GM12878 (cell line): ENCODE measurements around the gene CLDN7. TPM values are rescaled to one million over a fixed set of nuclear protein-coding genes. Genes with fewer than 3 reads are reported as not detected.

Source experiments
- CHD1 ChIP-seq: IDR thresholded peaks from 2 replicates; pipeline ENCODE4 v1.6.1; 2012; ENCODE audit warnings: low read depth, low read length, improper control_type of control experiment
- EED ChIP-seq: sonication (generic); IDR thresholded peaks from 2 replicates; pipeline ENCODE4 v1.6.1; 2016; ENCODE audit warnings: antibody characterized with exemption, low read depth
- HCFC1 ChIP-seq: fragments of 150-350 bp; IDR thresholded peaks from 2 replicates; pipeline ENCODE4 v1.6.1; 2014; ENCODE audit warnings: low read length
- NR2F1 ChIP-seq: fragments of 450-650 bp; conservative IDR thresholded peaks from 2 replicates; pipeline ENCODE4 v1.6.1; 2017; ENCODE audit warnings: mild to moderate bottlenecking
- RELA ChIP-seq: fragments of 450-650 bp; IDR thresholded peaks from 2 replicates; pipeline ENCODE4 v1.8.0; 2014; ENCODE audit warnings: borderline replicate concordance; ENCODE audit not compliant: partially characterized antibody
- STAT1 ChIP-seq: fragments of 450-650 bp; conservative IDR thresholded peaks from 2 replicates; pipeline ENCODE4 v1.6.1; 2014; ENCODE audit warnings: antibody characterized with exemption, mild to moderate bottlenecking
- polyA plus RNA-seq, 11 experiments: library from polyadenylated mRNA; depleted of rRNA in 4 of 11; unstranded in 6 of 11; stranded (reverse) in 5 of 11; fragments of >200 nt; fragmentation: Nextera tagmentation in 4 of 11; fragmentation: Illumina TruSeq in 1 of 11; extraction: Ambion mirVana in 4 of 11; extraction: Trizol in 1 of 11; gene quantifications; 1 replicate in 1 of 11; 2 replicates in 10 of 11; pipeline versions ENCODE4 v1.2.1 to v1.2.3, GENCODE V29; 2011 to 2016; ENCODE audit warnings: inconsistent platforms in 2 of 11, missing spikeins in 2 of 11, low read depth in 1 of 11
- total RNA-seq, 4 experiments: library from RNA; depleted of rRNA in 3 of 4; stranded (reverse); fragments of >200 nt in 3 of 4; fragmentation: Illumina TruSeq in 1 of 4; extraction: Trizol in 1 of 4; gene quantifications; 2 replicates each; pipeline versions ENCODE4 v1.2.1 to v1.2.3, GENCODE V29; 2013 to 2021
- TF ChIP-seq, protein P1 (sequence below): fragments of 450-650 bp; formaldehyde crosslinking; IDR thresholded peaks from 2 replicates; pipeline ENCODE4 v1.5.0; 2022; ENCODE audit warnings: mild to moderate bottlenecking, missing genetic modification characterization
- TF ChIP-seq, protein P2 (sequence below): fragments of 450-650 bp; conservative IDR thresholded peaks from 2 replicates; pipeline ENCODE4 v1.6.1; 2017; ENCODE audit warnings: mild to moderate bottlenecking, moderate library complexity
- TF ChIP-seq, protein P3 (sequence below), 3 experiments: IDR thresholded peaks in 2 of 3; conservative IDR thresholded peaks in 1 of 3; 2 replicates each; pipeline ENCODE4 v1.5.1; 2011; ENCODE audit warnings: low read depth in 3 of 3, low read length in 3 of 3, mild to moderate bottlenecking in 3 of 3, control low read depth in 2 of 3, moderate library complexity in 2 of 3, inconsistent platforms in 1 of 3, mixed read lengths in 1 of 3; ENCODE audit not compliant: control insufficient read depth in 2 of 3, insufficient read depth in 1 of 3; ENCODE audit errors: extremely low read depth in 1 of 3

The CLDN7 gene
- total and polyA plus RNA-seq, 10 of the 15 experiments (the other 5 are each of a cell fraction or from before 2014, with no cell fraction given), result 0.19 to 1.3 (median 0.36) TPM; not detected in 5

DNA sequence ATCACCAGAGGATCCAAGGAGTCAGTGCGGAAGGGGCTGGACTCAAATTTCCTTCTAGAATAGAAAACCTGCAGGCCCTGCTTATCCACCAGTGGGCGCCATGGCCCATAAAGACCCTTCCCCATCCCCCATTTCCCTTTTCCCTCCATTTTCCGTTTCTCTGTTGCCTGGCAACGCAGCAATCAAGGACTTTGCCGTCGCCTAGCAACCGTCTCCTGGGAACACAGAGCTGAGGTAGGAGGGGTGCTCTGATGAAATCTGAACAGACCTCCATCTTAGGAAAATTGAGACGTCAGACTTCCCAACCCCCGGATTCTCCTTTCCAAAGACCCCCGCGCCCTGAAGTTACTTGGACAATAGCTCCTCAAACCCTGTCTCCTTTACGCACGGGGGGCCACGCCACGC lies 48.4 kb downstream of the CLDN7 start (continued):
- TF ChIP-seq, protein P1, sequence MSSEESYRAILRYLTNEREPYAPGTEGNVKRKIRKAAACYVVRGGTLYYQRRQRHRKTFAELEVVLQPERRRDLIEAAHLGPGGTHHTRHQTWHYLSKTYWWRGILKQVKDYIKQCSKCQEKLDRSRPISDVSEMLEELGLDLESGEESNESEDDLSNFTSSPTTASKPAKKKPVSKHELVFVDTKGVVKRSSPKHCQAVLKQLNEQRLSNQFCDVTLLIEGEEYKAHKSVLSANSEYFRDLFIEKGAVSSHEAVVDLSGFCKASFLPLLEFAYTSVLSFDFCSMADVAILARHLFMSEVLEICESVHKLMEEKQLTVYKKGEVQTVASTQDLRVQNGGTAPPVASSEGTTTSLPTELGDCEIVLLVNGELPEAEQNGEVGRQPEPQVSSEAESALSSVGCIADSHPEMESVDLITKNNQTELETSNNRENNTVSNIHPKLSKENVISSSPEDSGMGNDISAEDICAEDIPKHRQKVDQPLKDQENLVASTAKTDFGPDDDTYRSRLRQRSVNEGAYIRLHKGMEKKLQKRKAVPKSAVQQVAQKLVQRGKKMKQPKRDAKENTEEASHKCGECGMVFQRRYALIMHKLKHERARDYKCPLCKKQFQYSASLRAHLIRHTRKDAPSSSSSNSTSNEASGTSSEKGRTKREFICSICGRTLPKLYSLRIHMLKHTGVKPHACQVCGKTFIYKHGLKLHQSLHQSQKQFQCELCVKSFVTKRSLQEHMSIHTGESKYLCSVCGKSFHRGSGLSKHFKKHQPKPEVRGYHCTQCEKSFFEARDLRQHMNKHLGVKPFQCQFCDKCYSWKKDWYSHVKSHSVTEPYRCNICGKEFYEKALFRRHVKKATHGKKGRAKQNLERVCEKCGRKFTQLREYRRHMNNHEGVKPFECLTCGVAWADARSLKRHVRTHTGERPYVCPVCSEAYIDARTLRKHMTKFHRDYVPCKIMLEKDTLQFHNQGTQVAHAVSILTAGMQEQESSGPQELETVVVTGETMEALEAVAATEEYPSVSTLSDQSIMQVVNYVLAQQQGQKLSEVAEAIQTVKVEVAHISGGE (CRISPR knock-in tag), result no peak
- no peak for TF ChIP-seq CHD1
- peak; percentile 80; the same call in 1 of the 2 replicates for TF ChIP-seq NR2F1
- TF ChIP-seq EED, result 0 out of 2 replicates have a peak, but pooled peaks have one; percentile 49
- TF ChIP-seq, protein P2, sequence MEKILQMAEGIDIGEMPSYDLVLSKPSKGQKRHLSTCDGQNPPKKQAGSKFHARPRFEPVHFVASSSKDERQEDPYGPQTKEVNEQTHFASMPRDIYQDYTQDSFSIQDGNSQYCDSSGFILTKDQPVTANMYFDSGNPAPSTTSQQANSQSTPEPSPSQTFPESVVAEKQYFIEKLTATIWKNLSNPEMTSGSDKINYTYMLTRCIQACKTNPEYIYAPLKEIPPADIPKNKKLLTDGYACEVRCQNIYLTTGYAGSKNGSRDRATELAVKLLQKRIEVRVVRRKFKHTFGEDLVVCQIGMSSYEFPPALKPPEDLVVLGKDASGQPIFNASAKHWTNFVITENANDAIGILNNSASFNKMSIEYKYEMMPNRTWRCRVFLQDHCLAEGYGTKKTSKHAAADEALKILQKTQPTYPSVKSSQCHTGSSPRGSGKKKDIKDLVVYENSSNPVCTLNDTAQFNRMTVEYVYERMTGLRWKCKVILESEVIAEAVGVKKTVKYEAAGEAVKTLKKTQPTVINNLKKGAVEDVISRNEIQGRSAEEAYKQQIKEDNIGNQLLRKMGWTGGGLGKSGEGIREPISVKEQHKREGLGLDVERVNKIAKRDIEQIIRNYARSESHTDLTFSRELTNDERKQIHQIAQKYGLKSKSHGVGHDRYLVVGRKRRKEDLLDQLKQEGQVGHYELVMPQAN, result 0 out of 2 replicates have a peak, but pooled peaks have one; percentile 31
- no peak for TF ChIP-seq STAT1
- TF ChIP-seq HCFC1, result 0 out of 2 replicates have a peak, but pooled peaks have one; percentile 10
- TF ChIP-seq, protein P3, sequence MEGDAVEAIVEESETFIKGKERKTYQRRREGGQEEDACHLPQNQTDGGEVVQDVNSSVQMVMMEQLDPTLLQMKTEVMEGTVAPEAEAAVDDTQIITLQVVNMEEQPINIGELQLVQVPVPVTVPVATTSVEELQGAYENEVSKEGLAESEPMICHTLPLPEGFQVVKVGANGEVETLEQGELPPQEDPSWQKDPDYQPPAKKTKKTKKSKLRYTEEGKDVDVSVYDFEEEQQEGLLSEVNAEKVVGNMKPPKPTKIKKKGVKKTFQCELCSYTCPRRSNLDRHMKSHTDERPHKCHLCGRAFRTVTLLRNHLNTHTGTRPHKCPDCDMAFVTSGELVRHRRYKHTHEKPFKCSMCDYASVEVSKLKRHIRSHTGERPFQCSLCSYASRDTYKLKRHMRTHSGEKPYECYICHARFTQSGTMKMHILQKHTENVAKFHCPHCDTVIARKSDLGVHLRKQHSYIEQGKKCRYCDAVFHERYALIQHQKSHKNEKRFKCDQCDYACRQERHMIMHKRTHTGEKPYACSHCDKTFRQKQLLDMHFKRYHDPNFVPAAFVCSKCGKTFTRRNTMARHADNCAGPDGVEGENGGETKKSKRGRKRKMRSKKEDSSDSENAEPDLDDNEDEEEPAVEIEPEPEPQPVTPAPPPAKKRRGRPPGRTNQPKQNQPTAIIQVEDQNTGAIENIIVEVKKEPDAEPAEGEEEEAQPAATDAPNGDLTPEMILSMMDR (IDR thresholded peaks at IDR 0.05 in 2 of 3, conservative IDR thresholded peaks at IDR 0.05 in 1 of 3; ENCODE audit: control insufficient read depth in 2 of 3, extremely low read depth in 1 of 3, insufficient read depth in 1 of 3, low read depth in 3 of 3, low read length in 3 of 3), result peak; percentile 35 to 60 (median 55)
- TF ChIP-seq RELA, result peak; percentile 59
